Parathyroid adenoma (tissue), 2 donors: ENCODE results near the gene NTPCR.

Source experiments
- H2AFZ ChIP-seq: fragments of 300-600 bp; sonication (generic); one replicate; pipeline ENCODE4 v1.7.0; 2017; ENCODE audit warnings: antibody characterized with exemption, mild to moderate bottlenecking
- H3K27ac ChIP-seq: fragments of 300-600 bp; sonication (generic); one replicate; pipeline ENCODE4 v1.7.0; 2017
- H3K27me3 ChIP-seq: fragments of 300-600 bp; sonication (generic); one replicate; pipeline ENCODE4 v1.7.0; 2017; ENCODE audit warnings: low read length; ENCODE audit not compliant: control insufficient read depth, insufficient read depth
- H3K36me3 ChIP-seq: fragments of 300-600 bp; sonication (generic); one replicate; pipeline ENCODE4 v1.7.0; 2017; ENCODE audit warnings: low read length; ENCODE audit not compliant: control insufficient read depth, insufficient read depth
- H3K4me1 ChIP-seq: fragments of 300-600 bp; sonication (generic); one replicate; pipeline ENCODE4 v1.7.0; 2017; ENCODE audit warnings: control low read depth
- H3K4me2 ChIP-seq: fragments of 300-600 bp; sonication (generic); one replicate; pipeline ENCODE4 v1.7.0; 2017; ENCODE audit warnings: low read length
- H3K4me3 ChIP-seq: fragments of 300-600 bp; sonication (generic); one replicate; pipeline ENCODE4 v1.7.0; 2017; ENCODE audit warnings: low read depth, low read length
- H3K79me2 ChIP-seq: fragments of 300-600 bp; sonication (generic); one replicate; pipeline ENCODE4 v1.7.0; 2017; ENCODE audit warnings: control low read depth
- H3K9ac ChIP-seq: fragments of 300-600 bp; sonication (generic); one replicate; pipeline ENCODE4 v1.7.0; 2017; ENCODE audit warnings: mild to moderate bottlenecking
- H3K9me3 ChIP-seq: fragments of 300-600 bp; sonication (generic); one replicate; pipeline ENCODE4 v1.7.0; 2017; ENCODE audit warnings: low read length; ENCODE audit not compliant: control insufficient read depth
- CTCF ChIP-seq: fragments of 300-600 bp; sonication (generic); IDR thresholded peaks from one replicate; pipeline ENCODE4 v1.7.0; 2017; ENCODE audit warnings: antibody characterized with exemption, mild to moderate bottlenecking
- donor health status: primary hyperparathyroidism.

The NTPCR gene

DNA sequence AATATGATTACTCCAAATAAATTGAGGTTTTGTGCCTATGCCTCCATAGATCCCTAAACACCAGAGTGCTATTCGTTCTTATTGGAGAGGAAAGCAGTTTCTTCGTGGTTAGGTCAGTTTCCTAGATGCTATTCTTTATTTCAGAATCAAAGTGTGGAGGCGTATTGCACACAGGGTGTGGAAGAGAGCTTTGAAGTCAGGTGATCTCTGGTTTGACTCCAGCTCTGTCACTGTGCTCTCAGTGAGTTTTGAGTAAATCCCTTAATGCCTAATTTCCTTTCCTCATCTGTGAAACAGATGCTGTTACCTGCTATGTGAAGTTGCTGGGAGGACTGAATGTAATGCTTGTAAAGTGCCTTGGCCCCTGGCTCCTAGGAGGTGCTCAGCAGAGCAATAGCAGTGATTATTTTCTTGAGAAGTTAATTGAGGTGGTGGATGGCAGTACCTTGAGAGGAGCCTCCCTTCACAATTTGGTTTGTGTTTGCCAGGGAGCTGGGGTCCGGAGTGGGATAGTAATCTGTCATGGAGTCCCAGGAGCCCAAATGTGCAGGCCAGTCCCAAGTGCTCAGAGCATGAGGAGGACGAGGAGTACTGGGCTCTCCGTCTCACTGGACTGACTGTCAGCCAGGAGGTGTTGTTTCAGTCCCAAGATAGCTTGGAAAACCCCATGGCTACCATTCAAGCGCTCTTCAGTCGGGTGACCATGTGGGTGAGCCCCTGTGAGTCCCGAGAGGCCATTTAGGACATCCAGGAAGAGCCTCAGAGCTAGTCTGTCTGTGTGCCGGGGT, 14.9 kb downstream of the NTPCR start:
- H3K79me2 ChIP-seq = peaks cover 2% of the 10 kb centered on the region
- no peak overlapping the region for H2AFZ ChIP-seq
- H3K9ac ChIP-seq = no peak overlapping the region
- no peaks in the 10 kb centered on the region for H3K27me3 ChIP-seq
- no peak overlapping the region for H3K27ac ChIP-seq
- no peak overlapping the region for H3K4me3 ChIP-seq
- H3K4me1 ChIP-seq = no peaks in the 10 kb centered on the region
- H3K36me3 ChIP-seq = no peaks in the 10 kb centered on the region
- H3K4me2 ChIP-seq = no peak overlapping the region
- no peaks in the 10 kb centered on the region for H3K9me3 ChIP-seq
- TF ChIP-seq CTCF = no peak

DNA sequence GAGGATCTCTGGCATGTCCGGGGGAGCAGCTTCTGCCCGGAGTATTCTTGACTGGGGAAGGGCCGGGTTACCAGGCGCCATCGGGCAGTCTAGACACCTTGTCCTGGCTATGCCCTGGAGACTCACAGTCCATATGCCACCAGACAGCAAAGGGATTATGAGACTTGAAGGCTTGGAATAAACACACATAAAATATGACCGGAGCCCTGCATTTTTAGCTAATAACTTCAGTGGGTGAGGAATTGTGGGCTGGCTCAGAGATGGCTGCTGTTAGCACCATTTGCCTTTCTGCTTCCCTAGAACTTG, 15.5 kb downstream of the NTPCR start:
- no peak overlapping the region for H3K9ac ChIP-seq
- peaks cover 2% of the 10 kb centered on the region for H3K79me2 ChIP-seq
- no peaks in the 10 kb centered on the region for H3K4me1 ChIP-seq
- TF ChIP-seq CTCF = no peak
- H3K27me3 ChIP-seq = no peaks in the 10 kb centered on the region
- no peak overlapping the region for H3K4me3 ChIP-seq
- no peaks in the 10 kb centered on the region for H3K36me3 ChIP-seq
- H3K27ac ChIP-seq = no peak overlapping the region
- H2AFZ ChIP-seq = no peak overlapping the region
- no peaks in the 10 kb centered on the region for H3K9me3 ChIP-seq
- H3K4me2 ChIP-seq = no peak overlapping the region

GRCh38 chr1:232966663-232967062, 16.3 kb downstream of the NTPCR start:
- Histone ChIP-seq H3K79me2 (peaks cover 2% of the 10 kb centered on the region), H3K4me3 (no peak overlapping the region), H3K36me3 (no peaks in the 10 kb centered on the region), H3K9ac (no peak overlapping the region), H3K4me2 (no peak overlapping the region), H3K27ac (no peak overlapping the region), H3K27me3 (no peaks in the 10 kb centered on the region), H3K9me3 (no peaks in the 10 kb centered on the region), H2AFZ (no peak overlapping the region), H3K4me1 (no peaks in the 10 kb centered on the region)
- no peak for TF ChIP-seq CTCF

DNA sequence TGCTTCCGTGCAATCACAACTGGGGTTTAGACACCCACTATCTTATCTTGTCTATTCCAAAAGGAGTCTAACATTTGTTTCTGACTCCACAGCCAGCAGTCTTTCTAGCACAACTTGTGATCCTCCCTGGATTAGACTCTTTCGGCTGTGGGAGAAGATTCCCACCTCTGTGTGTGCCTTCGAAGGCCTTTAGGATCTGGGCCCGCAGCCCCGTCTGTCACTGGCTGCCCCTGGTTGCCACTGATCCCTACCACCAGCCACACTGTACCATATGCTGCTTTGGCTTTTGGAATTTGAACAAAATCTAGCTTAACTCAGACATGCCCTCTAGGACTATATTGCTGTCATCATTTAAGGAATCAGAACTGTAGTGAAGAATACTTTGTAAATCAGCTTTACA, 18.0 kb downstream of the NTPCR start:
- H3K4me1 ChIP-seq = no peaks in the 10 kb centered on the region
- TF ChIP-seq CTCF = no peak
- no peak overlapping the region for H3K4me3 ChIP-seq
- no peak overlapping the region for H3K27ac ChIP-seq
- no peaks in the 10 kb centered on the region for H3K27me3 ChIP-seq
- H3K36me3 ChIP-seq = no peaks in the 10 kb centered on the region
- no peak overlapping the region for H2AFZ ChIP-seq
- H3K4me2 ChIP-seq = no peak overlapping the region
- no peaks in the 10 kb centered on the region for H3K9me3 ChIP-seq
- no peak overlapping the region for H3K9ac ChIP-seq
- peaks cover 2% of the 10 kb centered on the region for H3K79me2 ChIP-seq

GRCh38 chr1:232968965-232969364, 18.6 kb downstream of the NTPCR start:
- H3K79me2 ChIP-seq = peaks cover 2% of the 10 kb centered on the region
- H3K4me2 ChIP-seq = no peak overlapping the region
- no peak overlapping the region for H3K27ac ChIP-seq
- H3K9me3 ChIP-seq = no peaks in the 10 kb centered on the region
- no peak overlapping the region for H3K9ac ChIP-seq
- H3K27me3 ChIP-seq = no peaks in the 10 kb centered on the region
- no peak overlapping the region for H2AFZ ChIP-seq
- no peak overlapping the region for H3K4me3 ChIP-seq
- H3K36me3 ChIP-seq = no peaks in the 10 kb centered on the region
- no peaks in the 10 kb centered on the region for H3K4me1 ChIP-seq
- no peak for TF ChIP-seq CTCF
